ENCODE measurements around the gene CD2BP2. TPM values are rescaled to one million over a fixed set of nuclear protein-coding genes. Genes with fewer than 3 reads are reported as not detected.

CD2BP2 gene
- total RNA-seq, 1 experiment from 2014 or later, result 30.0 TPM

- peaks cover 10% of the 10 kb centered on the region; the same call in 1 of the 2 replicates for H3K36me3 ChIP-seq (ENCODE audit: low read depth, low read length)
- DNase-seq (no peak), ATAC-seq (no peak)
- no peak overlapping the region for H3K4me3 ChIP-seq (ENCODE audit: low read length)
- BruUV-seq (replicated peaks), result no TSS peak
- no peaks in the 10 kb centered on the region for H3K9me3 ChIP-seq (ENCODE audit: low read length)
- peaks cover 13% of the 10 kb centered on the region for H4K20me1 ChIP-seq (ENCODE audit: low read length)
- TF ChIP-seq EZH2 (IDR thresholded peaks at IDR 0.05; ENCODE audit: low read length, unreplicated experiment) (no peak), EZH2phosphoT487 (IDR thresholded peaks at IDR 0.05; ENCODE audit: borderline replicate concordance, low read length) (no peak), CTCF (conservative IDR thresholded peaks at IDR 0.05; ENCODE audit: low read depth, low read length) (no peak)
- H3K27me3 ChIP-seq (ENCODE audit: low read length), result no peaks in the 10 kb centered on the region
- no peak overlapping the region for H2AFZ ChIP-seq (ENCODE audit: low read length)
- no peaks in the 10 kb centered on the region for H3F3A ChIP-seq (ENCODE audit: low read length, unreplicated experiment)
- H3K4me1 ChIP-seq (ENCODE audit: insufficient read depth, low read length), result peaks cover 32% of the 10 kb centered on the region
- H3K79me2 ChIP-seq (ENCODE audit: low read length), result peaks cover 20% of the 10 kb centered on the region
- H3K9me2 ChIP-seq (replicated peaks; ENCODE audit: low read length), result no peaks in the 10 kb centered on the region
- POLR2A ChIA-PET (ENCODE audit: unreplicated experiment), result no interaction called here
- no peak overlapping the region for H3K9ac ChIP-seq (ENCODE audit: low read length)
- intact Hi-C loops (cut with micrococcal nuclease), result no loop called here
- H3K4me2 ChIP-seq (ENCODE audit: low read length), result no peak overlapping the region
- CTCF ChIA-PET, result no interaction called here
- no peak overlapping the region for H3K27ac ChIP-seq (ENCODE audit: low read length)
These were observed 4.1 kb downstream of the CD2BP2 start for GRCh38 chr16:30351001-30351441.

GRCh38 chr16:30350134-30350871 lies 4.8 kb downstream of the CD2BP2 start:
- TF ChIP-seq EZH2phosphoT487 (IDR thresholded peaks at IDR 0.05; ENCODE audit: borderline replicate concordance, low read length) (no peak), EZH2 (IDR thresholded peaks at IDR 0.05; ENCODE audit: low read length, unreplicated experiment) (no peak)
- Histone ChIP-seq H3K4me3 (ENCODE audit: low read length) (no peak overlapping the region), H3K79me2 (ENCODE audit: low read length) (peaks cover 20% of the 10 kb centered on the region), H3K27me3 (ENCODE audit: low read length) (no peaks in the 10 kb centered on the region), H3K4me2 (ENCODE audit: low read length) (no peak overlapping the region), H3K36me3 (ENCODE audit: low read depth, low read length) (peaks cover 10% of the 10 kb centered on the region; the same call in 1 of the 2 replicates), H2AFZ (ENCODE audit: low read length) (no peak overlapping the region), H3K9me2 (replicated peaks; ENCODE audit: low read length) (no peaks in the 10 kb centered on the region), H3K4me1 (ENCODE audit: insufficient read depth, low read length) (peaks cover 25% of the 10 kb centered on the region), H3F3A (ENCODE audit: low read length, unreplicated experiment) (no peaks in the 10 kb centered on the region), H3K9ac (ENCODE audit: low read length) (no peak overlapping the region), H4K20me1 (ENCODE audit: low read length) (peaks cover 13% of the 10 kb centered on the region), H3K27ac (ENCODE audit: low read length) (no peak overlapping the region), H3K9me3 (ENCODE audit: low read length) (no peaks in the 10 kb centered on the region)
- CTCF ChIA-PET, result no interaction called here
- no peak for DNase-seq
- no peak for ATAC-seq
- POLR2A ChIA-PET (ENCODE audit: unreplicated experiment), result no interaction called here
- intact Hi-C loops (cut with micrococcal nuclease), result no loop called here
- no TSS peak for BruUV-seq (replicated peaks)

- TF ChIP-seq EZH2phosphoT487 (IDR thresholded peaks at IDR 0.05; ENCODE audit: borderline replicate concordance, low read length) (no peak), CTCF (conservative IDR thresholded peaks at IDR 0.05; ENCODE audit: low read depth, low read length) (no peak), EZH2 (IDR thresholded peaks at IDR 0.05; ENCODE audit: low read length, unreplicated experiment) (no peak)
- Histone ChIP-seq H3K4me2 (ENCODE audit: low read length) (no peak overlapping the region), H3K27ac (ENCODE audit: low read length) (no peak overlapping the region), H3K9me3 (ENCODE audit: low read length) (no peaks in the 10 kb centered on the region), H3K9ac (ENCODE audit: low read length) (no peak overlapping the region), H3K27me3 (ENCODE audit: low read length) (no peaks in the 10 kb centered on the region), H3F3A (ENCODE audit: low read length, unreplicated experiment) (no peaks in the 10 kb centered on the region), H2AFZ (ENCODE audit: low read length) (no peak overlapping the region), H3K4me3 (ENCODE audit: low read length) (no peak overlapping the region), H3K79me2 (ENCODE audit: low read length) (peaks cover 16% of the 10 kb centered on the region), H3K9me2 (replicated peaks; ENCODE audit: low read length) (no peaks in the 10 kb centered on the region), H3K4me1 (ENCODE audit: insufficient read depth, low read length) (peaks cover 25% of the 10 kb centered on the region), H3K36me3 (ENCODE audit: low read depth, low read length) (peaks cover 10% of the 10 kb centered on the region; the same call in 1 of the 2 replicates), H4K20me1 (ENCODE audit: low read length) (peaks cover 13% of the 10 kb centered on the region)
- ATAC-seq, result no peak
- intact Hi-C loops (cut with micrococcal nuclease), result no loop called here
- no TSS peak for BruUV-seq (replicated peaks)
- POLR2A ChIA-PET (ENCODE audit: unreplicated experiment), result no interaction called here
- CTCF ChIA-PET, result no interaction called here
- DNase-seq, result no peak
These were observed 5.4 kb downstream of the CD2BP2 start for GRCh38 chr16:30349675-30350074.

All from PC-3 (cell line).